CD4-positive, alpha-beta T cell treated with Interleukin-6 for 4 hours (primary cell): ENCODE data around the gene HS2ST1.

Source experiments
- DNase-seq: peaks from one replicate; pipeline ENCODE4 v3.0.0-alpha.2; 2020; ENCODE audit warnings: mixed read lengths

HS2ST1 gene

DNA sequence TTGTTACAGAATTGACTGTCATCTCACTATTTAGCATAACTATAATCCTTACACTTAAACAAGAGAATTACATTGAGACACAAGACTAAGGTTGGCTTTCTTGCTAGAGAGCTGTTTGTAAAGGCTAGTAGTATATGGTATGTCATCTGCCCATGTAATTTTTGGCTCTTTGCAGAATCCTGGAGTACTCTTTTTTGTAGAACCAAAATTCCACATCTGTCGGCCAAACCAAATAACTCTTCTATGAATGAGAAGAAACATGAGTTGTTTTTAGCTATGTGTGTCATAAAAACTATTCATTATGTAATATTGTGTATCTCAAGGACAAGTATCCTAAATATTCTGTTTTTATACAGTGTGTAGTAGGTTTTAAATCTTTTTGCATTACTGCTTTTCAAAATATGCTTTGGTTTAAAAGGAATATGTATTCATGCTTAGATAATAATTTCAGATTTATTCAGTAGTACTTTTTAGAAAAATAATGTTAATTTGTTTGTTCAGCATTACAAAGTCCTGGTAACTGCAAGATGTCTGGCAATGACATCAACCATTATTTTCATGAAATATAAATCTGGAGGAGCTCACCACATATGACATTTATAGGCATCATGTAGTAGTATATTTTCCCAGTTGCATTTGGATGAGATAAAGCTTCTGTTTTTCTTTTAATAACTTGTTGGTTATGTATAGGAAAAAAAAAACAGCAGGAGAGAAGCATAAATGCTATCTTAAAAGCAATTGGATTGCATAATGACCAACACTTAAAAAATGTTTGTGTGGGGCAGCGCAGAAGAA, 159.8 kb downstream of the HS2ST1 start:
- no peak for DNase-seq

DNA sequence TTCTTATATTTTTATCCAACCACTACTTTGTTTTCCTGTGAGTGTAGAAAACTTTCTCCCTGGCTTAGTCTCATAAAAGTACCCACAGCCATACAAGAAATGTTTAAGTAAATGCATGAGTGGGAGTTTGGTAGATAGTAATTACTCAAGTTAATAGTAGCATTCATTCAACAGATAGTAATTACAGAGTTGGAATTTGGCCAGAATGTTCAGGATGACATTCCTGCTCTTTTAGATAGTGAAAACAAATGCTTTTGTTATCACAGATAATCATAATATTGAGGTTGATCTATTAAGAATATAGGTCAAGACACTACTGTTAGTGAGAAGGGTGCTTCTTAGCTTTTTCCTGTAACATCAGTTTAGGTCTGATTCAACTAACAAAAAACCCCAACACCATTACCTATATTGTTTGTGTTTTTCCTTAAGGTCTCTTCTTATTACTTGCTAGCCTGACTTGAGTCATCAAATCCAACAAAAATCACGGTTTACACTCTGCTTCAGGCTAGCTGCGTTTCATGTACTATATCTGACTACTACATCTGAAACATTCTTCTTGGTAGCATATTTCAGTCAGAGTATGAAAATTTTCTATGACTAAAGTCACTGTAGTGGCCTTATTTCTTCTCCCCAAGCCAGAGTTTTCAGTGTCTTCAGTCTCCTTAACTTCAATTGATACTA, 163.7 kb downstream of the HS2ST1 start:
- DNase-seq: no peak

DNA sequence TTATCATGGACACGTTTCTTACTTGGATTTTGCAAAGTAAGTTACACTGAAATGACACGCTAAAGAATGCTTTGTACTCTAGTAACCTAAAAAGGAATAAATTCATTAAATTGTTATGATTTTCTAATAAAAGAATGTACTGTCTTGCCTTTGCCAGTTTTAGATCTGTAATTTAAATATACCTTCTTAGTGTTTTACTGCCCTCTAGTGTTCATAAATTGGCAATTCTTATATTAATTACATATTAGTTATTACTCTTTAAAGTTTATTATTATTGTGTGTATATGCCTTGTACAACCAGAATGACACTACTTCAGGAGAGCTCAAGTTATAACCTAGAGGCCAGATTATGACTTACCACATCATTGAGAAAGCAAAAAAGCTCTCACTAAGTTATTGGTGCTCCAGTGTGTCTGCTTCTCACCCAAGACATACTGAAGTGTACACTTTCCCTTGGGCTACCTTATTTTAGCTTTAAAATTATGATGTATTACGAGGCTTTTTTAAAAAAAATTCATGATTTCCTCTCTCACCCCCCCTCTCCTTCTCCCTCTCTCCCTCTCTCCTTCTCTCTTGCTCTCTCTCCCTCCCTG, 169.9 kb downstream of the HS2ST1 start:
- no peak for DNase-seq

DNA sequence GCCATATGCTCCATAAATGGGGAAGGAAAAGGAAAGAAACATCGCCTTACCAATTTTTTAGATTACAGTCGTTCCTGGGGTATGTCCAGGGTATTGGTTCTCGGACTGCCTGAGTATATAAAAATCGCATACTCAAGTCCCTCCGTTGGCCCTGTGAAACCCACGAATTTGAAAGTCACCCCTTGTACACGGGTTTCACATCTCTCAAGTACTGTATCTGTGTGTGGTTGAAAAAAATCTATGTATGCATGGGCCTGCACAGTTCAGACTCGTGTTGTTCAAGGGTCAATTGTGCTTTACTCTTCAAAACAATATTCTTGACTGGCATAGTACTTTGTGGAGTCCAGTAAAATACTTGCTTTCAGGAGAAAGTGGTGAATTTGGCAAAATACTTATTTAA, 171.7 kb downstream of the HS2ST1 start:
- no peak for DNase-seq

DNA sequence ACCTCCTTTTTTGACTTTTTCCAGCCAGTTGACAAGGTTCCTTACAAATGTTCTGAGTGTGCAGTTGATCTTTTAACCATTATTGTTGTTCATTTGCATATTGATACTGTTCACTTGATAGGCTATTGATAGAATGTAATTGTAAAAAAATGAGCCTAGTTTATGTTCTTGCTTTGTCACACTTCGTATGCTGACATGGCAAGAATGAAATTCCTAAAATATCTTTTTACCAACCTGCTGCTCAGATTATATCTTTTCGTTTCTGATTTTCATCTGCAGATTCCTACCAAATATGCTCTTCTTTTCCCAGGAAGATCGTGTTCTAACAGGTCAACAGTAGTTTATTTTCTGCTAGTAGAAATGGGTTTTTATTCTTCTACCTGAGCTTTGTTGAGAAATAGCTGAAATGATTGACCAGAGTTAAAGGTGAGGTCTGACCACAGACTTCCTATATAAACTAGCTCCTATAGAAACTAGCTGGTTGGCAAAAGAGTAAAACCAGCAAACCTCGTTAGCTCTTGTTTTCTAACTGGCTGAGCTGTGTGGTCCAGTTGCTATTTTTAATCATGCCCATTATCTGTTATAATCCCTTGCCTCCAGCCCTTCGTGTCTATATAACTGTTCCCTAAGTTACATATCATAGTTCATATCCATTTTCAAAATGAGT, 174.8 kb downstream of the HS2ST1 start:
- no peak for DNase-seq

DNA sequence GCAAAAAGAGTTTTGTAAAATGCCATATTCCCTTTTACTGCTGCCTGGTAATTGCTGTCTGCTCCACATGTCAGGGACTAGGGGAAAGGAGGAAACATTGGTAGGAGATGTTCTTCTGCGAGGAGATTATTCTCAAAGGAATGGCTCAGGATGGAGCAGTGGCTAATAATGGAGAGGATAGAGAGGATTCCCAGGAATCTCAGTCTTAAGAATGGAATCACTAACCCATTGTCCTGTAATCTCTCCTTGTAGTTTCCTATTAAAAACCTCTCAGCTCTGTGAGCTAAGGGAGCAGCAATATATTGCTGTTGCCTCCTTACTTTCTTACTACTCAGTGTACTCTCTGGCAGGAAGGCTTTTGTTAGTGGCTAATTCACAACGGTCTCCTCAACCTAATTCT, 175.4 kb downstream of the HS2ST1 start:
- DNase-seq: no peak

DNA sequence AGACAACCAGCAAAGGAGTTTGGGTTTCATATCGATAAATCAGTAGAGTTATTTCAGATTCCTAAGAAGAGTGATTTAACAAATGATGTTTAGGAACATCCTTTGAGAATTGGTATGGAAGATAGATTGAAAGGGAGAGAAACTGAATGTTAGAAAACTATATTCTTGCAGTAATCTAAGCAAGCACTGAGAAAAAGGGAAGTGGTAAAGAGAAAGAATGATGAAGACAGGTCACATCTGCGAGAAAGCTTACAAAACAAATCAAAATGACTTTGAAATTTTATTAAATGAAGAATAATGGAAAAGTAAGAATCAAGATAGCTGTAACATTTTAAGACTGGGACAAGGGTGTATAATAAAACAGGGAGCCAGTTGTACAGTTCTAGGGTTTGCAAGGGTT, 177.0 kb downstream of the HS2ST1 start:
- no peak for DNase-seq

DNA sequence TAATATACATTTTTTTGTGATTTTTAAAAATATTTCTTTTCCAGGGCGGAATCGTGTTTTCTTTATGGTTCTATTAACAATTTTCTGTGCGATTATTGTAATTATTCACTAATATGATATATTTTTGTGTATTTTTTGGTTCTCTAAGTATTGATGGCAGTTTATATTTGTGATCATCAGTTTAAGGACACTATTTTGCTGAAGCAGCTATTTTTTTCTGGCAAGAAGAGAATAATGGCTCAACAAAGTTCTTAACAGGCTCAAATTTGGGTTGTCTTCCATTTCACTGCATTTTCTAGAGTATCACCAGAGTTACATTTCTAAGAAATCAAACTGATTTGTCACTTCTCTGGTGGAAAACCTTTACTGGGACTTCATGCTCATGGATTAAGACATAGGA, 178.4 kb downstream of the HS2ST1 start:
- no peak for DNase-seq

DNA sequence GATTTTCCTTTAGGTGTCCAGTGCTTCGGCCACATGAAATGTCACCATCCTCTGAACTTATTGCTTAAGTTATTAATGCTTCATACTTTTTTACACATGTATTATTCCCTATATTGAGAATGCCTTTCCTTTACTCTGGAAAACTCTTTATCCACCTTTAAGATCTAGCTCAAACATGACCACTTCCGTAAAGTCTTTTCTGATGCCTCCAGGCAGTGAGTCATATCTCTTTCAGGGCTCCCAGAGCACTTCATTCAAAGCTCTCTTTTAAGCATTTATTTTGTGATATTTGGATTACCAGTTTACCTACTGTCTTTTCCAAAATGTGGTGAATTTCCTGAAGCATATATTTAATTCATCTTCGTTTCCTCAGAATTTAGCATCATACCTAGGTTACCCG, 178.9 kb downstream of the HS2ST1 start:
- DNase-seq: no peak

DNA sequence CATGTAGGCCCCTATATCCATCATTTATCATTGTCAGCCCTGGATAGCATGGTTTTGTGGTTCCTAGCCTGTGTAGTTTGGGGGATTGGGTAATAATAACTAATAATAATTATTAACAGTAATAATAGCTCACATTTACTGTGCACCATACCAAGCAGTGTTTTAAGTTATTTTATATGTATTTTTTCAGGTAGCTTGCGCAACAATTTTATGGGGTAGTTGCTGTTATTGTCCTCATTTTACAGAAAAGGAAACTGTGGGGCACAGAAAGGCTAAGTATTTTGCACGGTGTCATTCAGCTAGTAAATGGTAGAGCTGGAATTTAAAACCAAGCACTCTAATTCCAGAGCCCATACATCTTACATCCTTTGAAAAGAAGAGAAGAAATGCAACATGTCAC, 179.8 kb downstream of the HS2ST1 start:
- DNase-seq: no peak

DNA sequence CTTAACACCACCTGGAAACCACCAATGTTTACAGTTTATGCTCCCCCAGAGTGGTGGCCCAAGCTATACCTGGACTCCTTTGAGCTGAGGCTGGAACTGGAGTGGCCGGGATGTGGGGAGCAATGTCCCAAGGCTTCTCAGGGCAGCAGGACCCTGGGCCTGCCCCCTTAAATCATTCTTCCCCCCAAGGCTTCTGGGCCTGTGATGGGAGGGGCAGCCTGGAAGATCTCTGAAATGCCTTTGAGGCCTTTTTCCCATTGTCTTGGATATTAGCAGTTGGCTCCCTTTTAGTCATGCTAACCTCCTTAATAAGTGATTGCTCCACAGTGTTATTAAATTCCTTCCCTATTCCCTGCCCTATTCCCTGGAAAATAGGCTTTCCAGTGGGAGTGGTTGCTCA, 185.8 kb downstream of the HS2ST1 start:
- no peak for DNase-seq

DNA sequence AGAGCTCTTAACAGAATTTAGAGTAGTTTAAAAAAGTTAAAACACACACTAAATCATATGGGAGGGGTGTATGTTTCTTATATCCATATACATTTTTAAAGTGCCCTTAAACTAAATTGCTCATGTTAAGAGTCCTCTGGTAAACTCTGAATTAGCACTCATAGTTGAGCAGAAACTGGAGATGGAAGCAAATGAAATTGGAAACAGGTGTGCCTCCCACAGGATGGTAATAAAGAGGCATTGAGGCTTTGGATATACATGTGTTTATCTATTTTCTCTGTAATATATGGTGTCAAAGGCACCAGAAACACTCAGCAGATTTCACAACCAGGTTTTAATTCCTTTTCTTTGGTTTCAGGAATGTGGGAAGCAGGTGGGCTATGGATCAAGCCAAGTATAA, 188.6 kb downstream of the HS2ST1 start:
- no peak for DNase-seq

DNA sequence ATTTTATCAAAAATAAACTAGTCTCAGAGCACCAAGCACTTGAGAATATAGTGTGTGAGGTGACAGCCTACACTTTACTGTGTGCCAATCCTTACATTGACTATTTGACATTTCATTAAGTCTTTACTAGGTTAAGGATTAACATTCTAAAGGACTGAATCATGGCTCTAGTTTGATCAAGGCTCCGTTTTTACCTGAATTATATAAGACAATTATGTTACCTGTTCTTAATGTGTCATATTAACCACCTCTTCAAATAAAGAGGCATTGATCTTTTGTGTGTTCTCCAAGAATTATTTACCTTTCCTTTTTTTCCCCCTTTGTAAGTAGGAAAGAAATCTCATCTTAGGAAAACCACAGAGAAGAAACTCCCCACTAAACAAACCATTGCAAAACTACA, 189.7 kb downstream of the HS2ST1 start:
- no peak for DNase-seq

DNA sequence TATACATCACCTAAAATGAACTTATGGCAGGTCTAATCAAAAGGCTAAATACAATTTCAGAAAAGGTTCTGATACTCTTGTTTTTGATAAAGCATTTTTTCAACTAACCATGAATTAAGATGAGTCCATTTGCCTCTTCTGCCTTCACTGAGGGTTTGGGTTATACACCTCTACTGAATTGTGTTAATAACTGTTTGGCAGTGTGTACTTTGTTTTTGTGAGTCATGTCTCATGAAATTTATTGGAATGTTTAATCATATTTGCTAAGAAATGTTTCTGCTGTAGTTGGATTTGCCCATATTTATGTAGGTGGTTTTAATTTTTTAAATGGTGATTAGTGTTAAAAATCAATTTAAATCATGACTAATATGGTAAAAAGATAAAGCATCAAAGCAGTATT, 190.5 kb downstream of the HS2ST1 start:
- no peak for DNase-seq

DNA sequence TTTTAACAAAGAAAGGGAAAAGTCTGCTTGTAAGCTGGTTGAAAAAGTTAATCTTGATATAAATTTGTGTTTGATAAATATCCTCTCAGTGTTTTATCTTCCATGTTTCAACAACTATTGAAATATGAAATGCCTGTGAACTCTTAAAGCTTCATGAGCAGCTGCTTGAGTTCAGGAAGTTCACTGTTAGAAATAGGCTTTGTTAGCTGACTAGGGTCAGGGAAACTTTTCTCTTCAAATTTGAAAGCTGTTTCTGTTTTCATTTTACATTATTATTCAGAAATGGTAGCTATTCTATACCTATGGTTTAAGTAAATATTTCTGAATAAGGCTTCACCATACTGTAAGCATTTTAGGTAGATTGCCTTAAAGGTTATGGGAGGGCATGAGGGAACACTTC, 191.7 kb downstream of the HS2ST1 start:
- DNase-seq: no peak

DNA sequence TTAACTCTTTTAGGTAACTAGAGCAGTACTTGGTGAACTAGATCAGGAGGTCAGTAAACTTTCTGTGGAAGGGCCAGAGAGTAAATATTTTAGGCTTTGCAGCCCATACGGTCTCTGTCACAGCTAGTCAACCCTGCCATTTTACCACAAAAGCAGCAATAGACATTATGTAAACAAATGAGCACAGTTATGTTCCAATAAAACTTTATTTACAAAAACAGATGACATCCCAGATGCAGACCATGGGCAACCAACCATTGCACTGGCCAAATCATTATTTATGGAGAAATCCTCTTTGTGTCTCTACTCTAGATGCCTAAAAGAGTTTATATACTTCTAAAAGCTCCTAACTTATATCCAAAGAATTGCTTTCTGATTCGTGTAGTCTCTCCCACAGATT, 192.4 kb downstream of the HS2ST1 start:
- no peak for DNase-seq

DNA sequence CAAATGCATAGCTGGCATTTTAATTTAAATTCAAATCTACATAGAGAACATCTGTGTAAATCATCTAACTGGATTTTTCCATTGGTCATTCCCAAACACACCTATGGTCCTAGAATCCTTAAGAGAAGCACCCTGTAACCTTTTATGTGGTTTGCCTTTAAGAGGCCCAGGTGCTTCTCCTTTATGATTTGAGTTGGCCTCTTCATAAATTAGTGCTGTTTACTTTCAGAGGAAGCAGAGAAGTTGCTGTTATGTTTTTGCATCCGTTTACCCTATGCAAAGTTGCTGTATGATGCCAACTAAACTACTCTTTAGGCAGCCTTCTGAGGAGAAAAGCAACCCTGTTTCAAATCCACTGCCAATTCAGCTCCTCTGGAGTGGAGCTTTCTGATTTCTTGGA, 193.8 kb downstream of the HS2ST1 start:
- DNase-seq: no peak

DNA sequence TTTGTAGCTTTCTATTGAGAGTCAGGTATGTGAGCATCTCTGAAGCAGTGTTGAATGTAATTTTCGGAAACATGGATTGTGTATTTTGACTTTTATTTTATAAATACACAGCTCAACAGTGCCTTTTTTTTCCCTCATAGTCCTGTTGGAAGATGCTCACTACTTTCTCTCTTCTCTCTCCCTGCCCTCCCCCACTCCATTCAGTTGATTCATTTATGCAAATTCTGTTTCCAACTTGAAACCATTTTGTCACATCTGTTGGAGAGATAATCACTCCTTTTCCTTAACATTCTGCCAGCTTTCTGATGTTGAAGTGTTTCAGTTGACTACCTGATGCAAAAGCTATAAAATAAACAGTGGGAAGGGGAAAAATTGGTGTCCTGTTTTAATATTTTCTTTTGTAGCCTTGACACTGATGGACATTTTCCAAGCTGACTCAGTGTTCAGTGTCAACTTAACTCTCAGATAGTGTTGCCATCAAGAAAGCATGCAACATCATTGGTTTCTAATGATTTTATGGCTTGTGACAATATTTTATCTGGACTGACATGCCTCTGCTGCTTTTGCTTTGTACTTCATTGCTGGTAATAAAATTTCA, 194.5 kb downstream of the HS2ST1 start:
- DNase-seq: no peak

DNA sequence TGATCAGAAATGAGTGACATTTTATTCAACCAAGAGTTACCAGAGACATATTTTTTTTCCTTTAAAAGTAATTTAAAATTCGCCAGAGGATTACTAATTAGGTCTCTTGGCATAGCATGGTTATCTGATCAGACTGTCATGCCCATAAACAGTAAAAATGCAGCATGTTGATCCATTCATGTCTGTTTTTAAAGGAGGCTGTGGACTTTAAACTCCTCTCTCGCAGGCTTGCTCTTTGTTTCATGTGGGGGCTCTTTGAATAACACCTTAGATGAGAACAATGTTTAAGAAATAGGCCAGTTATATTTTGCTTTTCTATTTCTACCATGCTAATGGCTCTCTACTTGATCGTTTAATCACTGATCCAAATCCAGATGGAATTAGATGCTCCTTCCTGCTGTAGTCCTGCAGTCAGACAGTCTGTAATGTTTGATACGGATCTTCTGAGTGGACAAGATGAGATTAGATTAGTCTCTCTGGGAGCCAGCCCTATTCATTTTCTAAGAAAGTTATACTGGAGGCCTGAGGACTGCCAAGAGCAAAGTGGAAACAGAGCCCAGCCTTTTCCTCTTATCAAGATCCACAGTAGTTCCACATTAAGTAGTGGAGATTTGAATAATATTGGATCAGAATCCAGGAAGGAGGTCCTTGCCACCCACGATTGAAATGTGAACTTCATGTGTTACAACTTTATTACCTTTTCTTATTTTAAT, 197.4 kb downstream of the HS2ST1 start:
- DNase-seq: no peak

DNA sequence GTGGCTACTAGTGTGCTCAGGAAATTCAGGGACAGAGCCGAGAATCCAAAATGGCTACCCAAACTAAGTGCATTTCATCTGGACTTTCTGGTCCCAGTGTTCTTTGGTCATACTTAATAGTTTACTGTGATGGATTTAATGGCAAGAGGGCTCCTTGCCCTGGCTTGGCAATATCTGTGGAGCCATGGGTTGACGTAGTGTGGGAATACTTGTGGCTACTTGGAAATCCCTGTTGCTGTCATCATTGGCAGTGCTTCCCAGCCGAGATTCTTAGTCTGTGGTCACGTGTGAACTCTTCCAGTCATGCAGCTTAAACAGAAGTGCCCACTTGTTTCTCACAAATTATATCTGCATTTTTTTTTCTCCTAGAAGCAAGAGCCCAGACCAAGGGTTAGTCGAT, 198.9 kb downstream of the HS2ST1 start:
- no peak for DNase-seq

DNA sequence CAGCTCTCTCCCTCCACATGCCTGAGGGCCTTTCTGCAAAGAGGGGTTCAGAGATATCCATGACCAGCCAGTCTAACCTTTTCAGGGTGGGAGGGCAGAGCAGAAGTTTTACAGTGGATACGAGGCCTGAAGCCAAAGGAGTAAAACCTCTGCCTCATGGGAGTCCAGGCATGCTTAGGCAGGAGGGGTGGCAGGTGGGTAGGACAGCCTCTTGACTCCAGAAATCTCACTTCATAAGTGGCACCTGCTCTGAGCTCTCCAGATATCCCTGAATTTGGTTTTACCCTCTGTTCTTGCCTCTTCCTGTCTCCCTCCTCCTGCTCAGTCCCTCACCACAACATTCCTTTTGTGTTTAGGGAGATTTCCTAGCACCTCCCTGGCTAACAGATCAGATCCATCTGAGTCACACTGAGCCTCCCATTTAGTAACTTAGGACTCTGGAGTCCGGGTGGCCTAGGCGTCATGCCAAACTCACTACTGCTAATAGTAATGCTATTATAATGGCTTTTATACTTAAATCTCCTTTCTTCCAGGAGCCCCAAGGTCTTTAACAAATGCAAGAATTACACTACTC, 201.0 kb downstream of the HS2ST1 start:
- DNase-seq: no peak

DNA sequence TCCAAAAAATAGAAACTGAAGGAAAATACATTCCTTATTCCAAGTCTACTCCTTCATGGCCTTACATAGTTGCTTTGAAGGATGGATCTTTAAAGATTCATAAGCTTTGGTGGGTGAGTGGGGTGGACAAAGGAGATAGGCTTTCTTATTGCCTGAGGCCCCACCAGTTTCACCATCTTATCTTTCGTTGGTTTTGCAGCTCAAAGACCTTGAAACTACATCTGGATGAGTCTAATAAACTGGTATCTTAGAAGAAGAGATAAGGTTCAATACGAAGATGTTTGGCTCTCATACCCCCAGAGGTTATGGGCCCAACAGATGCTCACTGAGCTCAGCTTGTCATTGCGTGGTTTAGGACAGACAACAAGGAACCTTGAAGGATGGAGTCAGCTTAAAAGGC, 201.5 kb downstream of the HS2ST1 start:
- DNase-seq: no peak
